ENCODE results near the gene ADAM15.

The ADAM15 gene

DNA sequence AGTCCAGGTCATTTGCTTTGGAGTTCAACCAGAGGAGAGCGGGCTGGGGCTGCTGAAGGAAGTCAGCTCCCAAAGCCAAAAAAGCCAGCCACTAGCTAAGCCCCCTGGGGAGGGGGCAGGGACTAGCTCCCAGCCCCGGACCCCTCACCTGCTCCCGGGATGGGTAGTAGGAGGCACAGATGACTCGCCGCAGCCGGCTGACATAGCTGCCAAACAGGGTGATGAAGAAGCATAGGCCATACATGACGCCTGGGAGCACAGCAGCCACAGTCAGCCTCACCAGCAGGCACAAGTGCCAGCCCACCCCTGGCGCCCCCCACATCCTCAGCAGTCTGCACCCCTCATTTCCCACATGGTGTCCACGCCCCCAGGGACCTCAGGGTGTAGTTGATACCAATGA is 25.0 kb upstream of the ADAM15 start:
- TF ChIP-seq ZFP3 (tag by site-specific recombination; IDR thresholded peaks at IDR 0.05; ENCODE audit: low read depth) (no peak), ZNF560 (tag by site-specific recombination; IDR thresholded peaks at IDR 0.05; ENCODE audit: borderline replicate concordance) (no peak), ZIC2 (tag by site-specific recombination; IDR thresholded peaks at IDR 0.05) (no peak), TRIM28 (IDR thresholded peaks at IDR 0.05; ENCODE audit: borderline replicate concordance, low read length) (no peak), SP2 (tag by site-specific recombination; IDR thresholded peaks at IDR 0.05) (no peak), ZNF24 (tag by site-specific recombination; IDR thresholded peaks at IDR 0.05) (no peak), ZFP41 (tag by site-specific recombination; IDR thresholded peaks at IDR 0.05; ENCODE audit: borderline replicate concordance) (no peak), HOXD13 (CRISPR knock-in tag; IDR thresholded peaks at IDR 0.05; ENCODE audit: borderline replicate concordance) (no peak), BCL11B (tag by site-specific recombination; IDR thresholded peaks at IDR 0.05; ENCODE audit: low read depth) (no peak), YY1 (tag by site-specific recombination; IDR thresholded peaks at IDR 0.05) (no peak), MYNN (tag by site-specific recombination; IDR thresholded peaks at IDR 0.05; ENCODE audit: borderline replicate concordance) (no peak), ZNF174 (tag by site-specific recombination; IDR thresholded peaks at IDR 0.05) (no peak), ZNF707 (tag by site-specific recombination; IDR thresholded peaks at IDR 0.05) (no peak), ZNF521 (tag by site-specific recombination; IDR thresholded peaks at IDR 0.05) (no peak), ZNF747 (tag by site-specific recombination; IDR thresholded peaks at IDR 0.05) (no peak)
- TF ChIP-seq, protein P1, sequence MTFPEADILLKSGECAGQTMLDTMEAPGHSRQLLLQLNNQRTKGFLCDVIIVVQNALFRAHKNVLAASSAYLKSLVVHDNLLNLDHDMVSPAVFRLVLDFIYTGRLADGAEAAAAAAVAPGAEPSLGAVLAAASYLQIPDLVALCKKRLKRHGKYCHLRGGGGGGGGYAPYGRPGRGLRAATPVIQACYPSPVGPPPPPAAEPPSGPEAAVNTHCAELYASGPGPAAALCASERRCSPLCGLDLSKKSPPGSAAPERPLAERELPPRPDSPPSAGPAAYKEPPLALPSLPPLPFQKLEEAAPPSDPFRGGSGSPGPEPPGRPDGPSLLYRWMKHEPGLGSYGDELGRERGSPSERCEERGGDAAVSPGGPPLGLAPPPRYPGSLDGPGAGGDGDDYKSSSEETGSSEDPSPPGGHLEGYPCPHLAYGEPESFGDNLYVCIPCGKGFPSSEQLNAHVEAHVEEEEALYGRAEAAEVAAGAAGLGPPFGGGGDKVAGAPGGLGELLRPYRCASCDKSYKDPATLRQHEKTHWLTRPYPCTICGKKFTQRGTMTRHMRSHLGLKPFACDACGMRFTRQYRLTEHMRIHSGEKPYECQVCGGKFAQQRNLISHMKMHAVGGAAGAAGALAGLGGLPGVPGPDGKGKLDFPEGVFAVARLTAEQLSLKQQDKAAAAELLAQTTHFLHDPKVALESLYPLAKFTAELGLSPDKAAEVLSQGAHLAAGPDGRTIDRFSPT (tag by site-specific recombination; IDR thresholded peaks at IDR 0.05), result no peak
- TF ChIP-seq, protein P2, sequence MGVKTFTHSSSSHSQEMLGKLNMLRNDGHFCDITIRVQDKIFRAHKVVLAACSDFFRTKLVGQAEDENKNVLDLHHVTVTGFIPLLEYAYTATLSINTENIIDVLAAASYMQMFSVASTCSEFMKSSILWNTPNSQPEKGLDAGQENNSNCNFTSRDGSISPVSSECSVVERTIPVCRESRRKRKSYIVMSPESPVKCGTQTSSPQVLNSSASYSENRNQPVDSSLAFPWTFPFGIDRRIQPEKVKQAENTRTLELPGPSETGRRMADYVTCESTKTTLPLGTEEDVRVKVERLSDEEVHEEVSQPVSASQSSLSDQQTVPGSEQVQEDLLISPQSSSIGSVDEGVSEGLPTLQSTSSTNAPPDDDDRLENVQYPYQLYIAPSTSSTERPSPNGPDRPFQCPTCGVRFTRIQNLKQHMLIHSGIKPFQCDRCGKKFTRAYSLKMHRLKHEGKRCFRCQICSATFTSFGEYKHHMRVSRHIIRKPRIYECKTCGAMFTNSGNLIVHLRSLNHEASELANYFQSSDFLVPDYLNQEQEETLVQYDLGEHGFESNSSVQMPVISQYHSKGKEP (tag by site-specific recombination; IDR thresholded peaks at IDR 0.05), result no peak
- TF ChIP-seq, protein P3, sequence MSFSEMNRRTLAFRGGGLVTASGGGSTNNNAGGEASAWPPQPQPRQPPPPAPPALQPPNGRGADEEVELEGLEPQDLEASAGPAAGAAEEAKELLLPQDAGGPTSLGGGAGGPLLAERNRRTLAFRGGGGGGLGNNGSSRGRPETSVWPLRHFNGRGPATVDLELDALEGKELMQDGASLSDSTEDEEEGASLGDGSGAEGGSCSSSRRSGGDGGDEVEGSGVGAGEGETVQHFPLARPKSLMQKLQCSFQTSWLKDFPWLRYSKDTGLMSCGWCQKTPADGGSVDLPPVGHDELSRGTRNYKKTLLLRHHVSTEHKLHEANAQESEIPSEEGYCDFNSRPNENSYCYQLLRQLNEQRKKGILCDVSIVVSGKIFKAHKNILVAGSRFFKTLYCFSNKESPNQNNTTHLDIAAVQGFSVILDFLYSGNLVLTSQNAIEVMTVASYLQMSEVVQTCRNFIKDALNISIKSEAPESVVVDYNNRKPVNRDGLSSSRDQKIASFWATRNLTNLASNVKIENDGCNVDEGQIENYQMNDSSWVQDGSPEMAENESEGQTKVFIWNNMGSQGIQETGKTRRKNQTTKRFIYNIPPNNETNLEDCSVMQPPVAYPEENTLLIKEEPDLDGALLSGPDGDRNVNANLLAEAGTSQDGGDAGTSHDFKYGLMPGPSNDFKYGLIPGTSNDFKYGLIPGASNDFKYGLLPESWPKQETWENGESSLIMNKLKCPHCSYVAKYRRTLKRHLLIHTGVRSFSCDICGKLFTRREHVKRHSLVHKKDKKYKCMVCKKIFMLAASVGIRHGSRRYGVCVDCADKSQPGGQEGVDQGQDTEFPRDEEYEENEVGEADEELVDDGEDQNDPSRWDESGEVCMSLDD (tag by site-specific recombination; IDR thresholded peaks at IDR 0.05), result no peak
- Histone ChIP-seq H3K4me3 (ENCODE audit: low read depth, low read length) (no peak overlapping the region), H3K36me3 (ENCODE audit: control insufficient read depth in 2 of 2, insufficient read depth in 1 of 2, low read length in 2 of 2) (no peaks in the 10 kb centered on the region), H3K27ac (ENCODE audit: extremely low read depth, low read depth, low read length) (no peak overlapping the region), H3K4me1 (ENCODE audit: control insufficient read depth, insufficient read depth, low read length) (no peaks in the 10 kb centered on the region), H3K9me3 (ENCODE audit: control insufficient read depth, insufficient read depth, low read depth, low read length) (no peaks in the 10 kb centered on the region)
- POLR2A ChIA-PET, result no interaction called here
- CTCF ChIA-PET, result interaction anchor here (1.9 kb wide), 1 partner anchor 9 kb away, joined by 6 read pairs; no protein-coding TSS in a partner anchor

DNA sequence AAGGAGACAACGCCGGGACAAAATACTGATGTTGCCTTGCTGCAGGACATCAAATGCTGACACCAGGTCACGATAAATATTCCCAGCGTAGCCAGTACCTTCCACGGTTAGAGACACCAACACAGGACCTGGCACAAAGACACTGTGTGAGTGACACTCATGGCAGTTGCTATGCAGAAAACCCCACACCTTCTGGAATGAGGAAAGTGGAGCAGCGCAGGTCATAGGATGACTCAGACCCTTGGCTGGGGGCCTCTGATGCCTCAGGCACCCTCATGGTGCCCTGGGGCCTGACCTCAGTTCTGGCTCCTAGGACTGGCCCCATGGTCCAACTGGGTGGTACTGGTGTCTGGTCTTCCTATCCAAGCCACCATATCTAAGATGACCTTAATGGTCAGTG is 24.5 kb upstream of the ADAM15 start:
- POLR2A ChIA-PET, result no interaction called here
- Histone ChIP-seq H3K36me3 (ENCODE audit: control insufficient read depth in 2 of 2, insufficient read depth in 1 of 2, low read length in 2 of 2) (no peaks in the 10 kb centered on the region), H3K27ac (ENCODE audit: extremely low read depth, low read depth, low read length) (no peak overlapping the region), H3K4me1 (ENCODE audit: control insufficient read depth, insufficient read depth, low read length) (no peaks in the 10 kb centered on the region), H3K9me3 (ENCODE audit: control insufficient read depth, insufficient read depth, low read depth, low read length) (no peaks in the 10 kb centered on the region), H3K4me3 (ENCODE audit: low read depth, low read length) (no peak overlapping the region)
- CTCF ChIA-PET, result interaction anchor here (1.9 kb wide), 1 partner anchor 9 kb away, joined by 6 read pairs; no protein-coding TSS in a partner anchor
- TF ChIP-seq, protein P4, sequence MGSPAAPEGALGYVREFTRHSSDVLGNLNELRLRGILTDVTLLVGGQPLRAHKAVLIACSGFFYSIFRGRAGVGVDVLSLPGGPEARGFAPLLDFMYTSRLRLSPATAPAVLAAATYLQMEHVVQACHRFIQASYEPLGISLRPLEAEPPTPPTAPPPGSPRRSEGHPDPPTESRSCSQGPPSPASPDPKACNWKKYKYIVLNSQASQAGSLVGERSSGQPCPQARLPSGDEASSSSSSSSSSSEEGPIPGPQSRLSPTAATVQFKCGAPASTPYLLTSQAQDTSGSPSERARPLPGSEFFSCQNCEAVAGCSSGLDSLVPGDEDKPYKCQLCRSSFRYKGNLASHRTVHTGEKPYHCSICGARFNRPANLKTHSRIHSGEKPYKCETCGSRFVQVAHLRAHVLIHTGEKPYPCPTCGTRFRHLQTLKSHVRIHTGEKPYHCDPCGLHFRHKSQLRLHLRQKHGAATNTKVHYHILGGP (tag by site-specific recombination; IDR thresholded peaks at IDR 0.05), result no peak
- TF ChIP-seq, protein P5, sequence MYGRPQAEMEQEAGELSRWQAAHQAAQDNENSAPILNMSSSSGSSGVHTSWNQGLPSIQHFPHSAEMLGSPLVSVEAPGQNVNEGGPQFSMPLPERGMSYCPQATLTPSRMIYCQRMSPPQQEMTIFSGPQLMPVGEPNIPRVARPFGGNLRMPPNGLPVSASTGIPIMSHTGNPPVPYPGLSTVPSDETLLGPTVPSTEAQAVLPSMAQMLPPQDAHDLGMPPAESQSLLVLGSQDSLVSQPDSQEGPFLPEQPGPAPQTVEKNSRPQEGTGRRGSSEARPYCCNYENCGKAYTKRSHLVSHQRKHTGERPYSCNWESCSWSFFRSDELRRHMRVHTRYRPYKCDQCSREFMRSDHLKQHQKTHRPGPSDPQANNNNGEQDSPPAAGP (tag by site-specific recombination; IDR thresholded peaks at IDR 0.05), result no peak

All from HEK293 (cell line).